Astrocyte (in vitro differentiated cells and primary cell): ENCODE results near the gene LRRC4C.

ENCODE experiments used
- CTCF ChIP-seq: IDR thresholded peaks from 2 replicates; pipeline ENCODE4 v1.5.1; 2011; ENCODE audit warnings: low read depth, mild to moderate bottlenecking, inconsistent platforms, low read length, moderate library complexity; ENCODE audit not compliant: insufficient read depth
- EZH2 ChIP-seq: IDR thresholded peaks from 2 replicates; pipeline ENCODE4 v1.6.1; 2012; ENCODE audit warnings: mild to moderate bottlenecking, low read length, inconsistent platforms; ENCODE audit not compliant: insufficient read depth

GRCh38 chr11:40537734-40538133, 921.7 kb downstream of the LRRC4C start:
- TF ChIP-seq CTCF (no peak), EZH2 (no peak)
